HFF-Myc (cell line): ENCODE measurements around the gene BMPER.

Experiments
- DNase-seq: peaks from one replicate; pipeline ENCODE4 v3.0.0-alpha.2; 2011; ENCODE audit warnings: low read depth; ENCODE audit errors: extremely low read depth
- H3K4me3 ChIP-seq: replicated peaks from 2 replicates; pipeline ENCODE4 v1.5.1; 2011; ENCODE audit warnings: low read depth, mild to moderate bottlenecking, control low read depth, low read length
- CTCF ChIP-seq: IDR thresholded peaks from 2 replicates; pipeline ENCODE4 v1.5.1; 2012; ENCODE audit warnings: mild to moderate bottlenecking, low read depth, low read length, control low read depth; ENCODE audit errors: missing control alignments

Gene BMPER

GRCh38 chr7:34069676-34070075 is 164.3 kb downstream of the BMPER start:
- no peak for TF ChIP-seq CTCF
- DNase-seq = no peak
- no peak overlapping the region for H3K4me3 ChIP-seq

GRCh38 chr7:34070511-34071323 is 165.4 kb downstream of the BMPER start:
- H3K4me3 ChIP-seq = no peak overlapping the region
- no peak for TF ChIP-seq CTCF
- DNase-seq = no peak

GRCh38 chr7:34073676-34074075 is 168.3 kb downstream of the BMPER start:
- H3K4me3 ChIP-seq = no peak overlapping the region
- TF ChIP-seq CTCF = no peak
- DNase-seq = no peak

GRCh38 chr7:34074421-34074820 is 169.1 kb downstream of the BMPER start:
- no peak for TF ChIP-seq CTCF
- no peak overlapping the region for H3K4me3 ChIP-seq
- no peak for DNase-seq

- DNase-seq = no peak
- no peak overlapping the region for H3K4me3 ChIP-seq
- no peak for TF ChIP-seq CTCF
Measured at GRCh38 chr7:34075523-34076370, 170.4 kb downstream of the BMPER start.

GRCh38 chr7:34077168-34077567 is 171.8 kb downstream of the BMPER start:
- DNase-seq = no peak
- no peak for TF ChIP-seq CTCF
- no peak overlapping the region for H3K4me3 ChIP-seq
